HEK293 (cell line): ENCODE measurements around the gene TSPAN14.

ENCODE experiments used
- KLF1 ChIP-seq: fragments of 450-650 bp; formaldehyde crosslinking; IDR thresholded peaks from 2 replicates; pipeline ENCODE4 v1.5.1; 2016; ENCODE audit warnings: missing biosample characterization, missing genetic modification characterization
- ZNF10 ChIP-seq: fragments of 450-650 bp; formaldehyde crosslinking; IDR thresholded peaks from 2 replicates; pipeline ENCODE4 v1.5.1; 2017; ENCODE audit warnings: missing biosample characterization, missing genetic modification characterization
- ZNF366 ChIP-seq: fragments of 450-650 bp; formaldehyde crosslinking; conservative IDR thresholded peaks from 2 replicates; pipeline ENCODE4 v1.5.1; 2016; ENCODE audit warnings: missing biosample characterization, missing genetic modification characterization
- ZNF510 ChIP-seq: fragments of 450-650 bp; formaldehyde crosslinking; IDR thresholded peaks from 2 replicates; pipeline ENCODE4 v1.5.1; 2018; ENCODE audit warnings: mild to moderate bottlenecking, missing genetic modification characterization, missing biosample characterization; ENCODE audit not compliant: insufficient replicate concordance
- ZNF654 ChIP-seq: fragments of 450-650 bp; formaldehyde crosslinking; IDR thresholded peaks from 2 replicates; pipeline ENCODE4 v1.5.1; 2016; ENCODE audit warnings: low read depth, missing biosample characterization, missing genetic modification characterization
- ZNF704 ChIP-seq: fragments of 450-650 bp; formaldehyde crosslinking; IDR thresholded peaks from 2 replicates; pipeline ENCODE4 v1.5.1; 2016; ENCODE audit warnings: missing biosample characterization, missing genetic modification characterization
- TF ChIP-seq, protein P1 (sequence below): fragments of 450-650 bp; formaldehyde crosslinking; IDR thresholded peaks from 2 replicates; pipeline ENCODE4 v1.5.1; 2017; ENCODE audit warnings: missing biosample characterization, missing genetic modification characterization
- TF ChIP-seq, protein P2 (sequence below): fragments of 450-650 bp; formaldehyde crosslinking; IDR thresholded peaks from 2 replicates; pipeline ENCODE4 v1.5.1; 2016; ENCODE audit warnings: missing biosample characterization, missing genetic modification characterization
- TF ChIP-seq, protein P3 (sequence below): fragments of 450-650 bp; formaldehyde crosslinking; IDR thresholded peaks from 2 replicates; pipeline ENCODE4 v1.5.1; 2016; ENCODE audit warnings: missing biosample characterization, missing genetic modification characterization
- TF ChIP-seq, protein P4 (sequence below): fragments of 450-650 bp; formaldehyde crosslinking; IDR thresholded peaks from 2 replicates; pipeline ENCODE4 v1.5.1; 2016; ENCODE audit warnings: missing biosample characterization, missing genetic modification characterization
- TF ChIP-seq, protein P5 (sequence below): fragments of 450-650 bp; formaldehyde crosslinking; IDR thresholded peaks from 2 replicates; pipeline ENCODE4 v1.5.1; 2016; ENCODE audit warnings: missing biosample characterization, missing genetic modification characterization
- TF ChIP-seq, protein P6 (sequence below): fragments of 450-650 bp; formaldehyde crosslinking; IDR thresholded peaks from 2 replicates; pipeline ENCODE4 v1.5.1; 2016; ENCODE audit warnings: missing biosample characterization, missing genetic modification characterization, low read depth
- TF ChIP-seq, protein P7 (sequence below): IDR thresholded peaks from 2 replicates; pipeline ENCODE4 v1.6.1; 2011; ENCODE audit warnings: mild to moderate bottlenecking, low read depth, low read length, borderline replicate concordance

- TF ChIP-seq ZNF510 (tag by site-specific recombination) (no peak), ZNF10 (tag by site-specific recombination) (peak; percentile 88), ZNF654 (tag by site-specific recombination) (no peak), ZNF366 (tag by site-specific recombination) (no peak), KLF1 (tag by site-specific recombination) (no peak), ZNF704 (tag by site-specific recombination) (no peak)
- TF ChIP-seq, protein P1, sequence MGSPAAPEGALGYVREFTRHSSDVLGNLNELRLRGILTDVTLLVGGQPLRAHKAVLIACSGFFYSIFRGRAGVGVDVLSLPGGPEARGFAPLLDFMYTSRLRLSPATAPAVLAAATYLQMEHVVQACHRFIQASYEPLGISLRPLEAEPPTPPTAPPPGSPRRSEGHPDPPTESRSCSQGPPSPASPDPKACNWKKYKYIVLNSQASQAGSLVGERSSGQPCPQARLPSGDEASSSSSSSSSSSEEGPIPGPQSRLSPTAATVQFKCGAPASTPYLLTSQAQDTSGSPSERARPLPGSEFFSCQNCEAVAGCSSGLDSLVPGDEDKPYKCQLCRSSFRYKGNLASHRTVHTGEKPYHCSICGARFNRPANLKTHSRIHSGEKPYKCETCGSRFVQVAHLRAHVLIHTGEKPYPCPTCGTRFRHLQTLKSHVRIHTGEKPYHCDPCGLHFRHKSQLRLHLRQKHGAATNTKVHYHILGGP (tag by site-specific recombination): no peak
- TF ChIP-seq, protein P2, sequence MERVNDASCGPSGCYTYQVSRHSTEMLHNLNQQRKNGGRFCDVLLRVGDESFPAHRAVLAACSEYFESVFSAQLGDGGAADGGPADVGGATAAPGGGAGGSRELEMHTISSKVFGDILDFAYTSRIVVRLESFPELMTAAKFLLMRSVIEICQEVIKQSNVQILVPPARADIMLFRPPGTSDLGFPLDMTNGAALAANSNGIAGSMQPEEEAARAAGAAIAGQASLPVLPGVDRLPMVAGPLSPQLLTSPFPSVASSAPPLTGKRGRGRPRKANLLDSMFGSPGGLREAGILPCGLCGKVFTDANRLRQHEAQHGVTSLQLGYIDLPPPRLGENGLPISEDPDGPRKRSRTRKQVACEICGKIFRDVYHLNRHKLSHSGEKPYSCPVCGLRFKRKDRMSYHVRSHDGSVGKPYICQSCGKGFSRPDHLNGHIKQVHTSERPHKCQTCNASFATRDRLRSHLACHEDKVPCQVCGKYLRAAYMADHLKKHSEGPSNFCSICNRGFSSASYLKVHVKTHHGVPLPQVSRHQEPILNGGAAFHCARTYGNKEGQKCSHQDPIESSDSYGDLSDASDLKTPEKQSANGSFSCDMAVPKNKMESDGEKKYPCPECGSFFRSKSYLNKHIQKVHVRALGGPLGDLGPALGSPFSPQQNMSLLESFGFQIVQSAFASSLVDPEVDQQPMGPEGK: no peak
- TF ChIP-seq, protein P3, sequence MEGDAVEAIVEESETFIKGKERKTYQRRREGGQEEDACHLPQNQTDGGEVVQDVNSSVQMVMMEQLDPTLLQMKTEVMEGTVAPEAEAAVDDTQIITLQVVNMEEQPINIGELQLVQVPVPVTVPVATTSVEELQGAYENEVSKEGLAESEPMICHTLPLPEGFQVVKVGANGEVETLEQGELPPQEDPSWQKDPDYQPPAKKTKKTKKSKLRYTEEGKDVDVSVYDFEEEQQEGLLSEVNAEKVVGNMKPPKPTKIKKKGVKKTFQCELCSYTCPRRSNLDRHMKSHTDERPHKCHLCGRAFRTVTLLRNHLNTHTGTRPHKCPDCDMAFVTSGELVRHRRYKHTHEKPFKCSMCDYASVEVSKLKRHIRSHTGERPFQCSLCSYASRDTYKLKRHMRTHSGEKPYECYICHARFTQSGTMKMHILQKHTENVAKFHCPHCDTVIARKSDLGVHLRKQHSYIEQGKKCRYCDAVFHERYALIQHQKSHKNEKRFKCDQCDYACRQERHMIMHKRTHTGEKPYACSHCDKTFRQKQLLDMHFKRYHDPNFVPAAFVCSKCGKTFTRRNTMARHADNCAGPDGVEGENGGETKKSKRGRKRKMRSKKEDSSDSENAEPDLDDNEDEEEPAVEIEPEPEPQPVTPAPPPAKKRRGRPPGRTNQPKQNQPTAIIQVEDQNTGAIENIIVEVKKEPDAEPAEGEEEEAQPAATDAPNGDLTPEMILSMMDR (tag by site-specific recombination): no peak
- TF ChIP-seq, protein P4, sequence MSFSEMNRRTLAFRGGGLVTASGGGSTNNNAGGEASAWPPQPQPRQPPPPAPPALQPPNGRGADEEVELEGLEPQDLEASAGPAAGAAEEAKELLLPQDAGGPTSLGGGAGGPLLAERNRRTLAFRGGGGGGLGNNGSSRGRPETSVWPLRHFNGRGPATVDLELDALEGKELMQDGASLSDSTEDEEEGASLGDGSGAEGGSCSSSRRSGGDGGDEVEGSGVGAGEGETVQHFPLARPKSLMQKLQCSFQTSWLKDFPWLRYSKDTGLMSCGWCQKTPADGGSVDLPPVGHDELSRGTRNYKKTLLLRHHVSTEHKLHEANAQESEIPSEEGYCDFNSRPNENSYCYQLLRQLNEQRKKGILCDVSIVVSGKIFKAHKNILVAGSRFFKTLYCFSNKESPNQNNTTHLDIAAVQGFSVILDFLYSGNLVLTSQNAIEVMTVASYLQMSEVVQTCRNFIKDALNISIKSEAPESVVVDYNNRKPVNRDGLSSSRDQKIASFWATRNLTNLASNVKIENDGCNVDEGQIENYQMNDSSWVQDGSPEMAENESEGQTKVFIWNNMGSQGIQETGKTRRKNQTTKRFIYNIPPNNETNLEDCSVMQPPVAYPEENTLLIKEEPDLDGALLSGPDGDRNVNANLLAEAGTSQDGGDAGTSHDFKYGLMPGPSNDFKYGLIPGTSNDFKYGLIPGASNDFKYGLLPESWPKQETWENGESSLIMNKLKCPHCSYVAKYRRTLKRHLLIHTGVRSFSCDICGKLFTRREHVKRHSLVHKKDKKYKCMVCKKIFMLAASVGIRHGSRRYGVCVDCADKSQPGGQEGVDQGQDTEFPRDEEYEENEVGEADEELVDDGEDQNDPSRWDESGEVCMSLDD (tag by site-specific recombination): no peak
- TF ChIP-seq, protein P5, sequence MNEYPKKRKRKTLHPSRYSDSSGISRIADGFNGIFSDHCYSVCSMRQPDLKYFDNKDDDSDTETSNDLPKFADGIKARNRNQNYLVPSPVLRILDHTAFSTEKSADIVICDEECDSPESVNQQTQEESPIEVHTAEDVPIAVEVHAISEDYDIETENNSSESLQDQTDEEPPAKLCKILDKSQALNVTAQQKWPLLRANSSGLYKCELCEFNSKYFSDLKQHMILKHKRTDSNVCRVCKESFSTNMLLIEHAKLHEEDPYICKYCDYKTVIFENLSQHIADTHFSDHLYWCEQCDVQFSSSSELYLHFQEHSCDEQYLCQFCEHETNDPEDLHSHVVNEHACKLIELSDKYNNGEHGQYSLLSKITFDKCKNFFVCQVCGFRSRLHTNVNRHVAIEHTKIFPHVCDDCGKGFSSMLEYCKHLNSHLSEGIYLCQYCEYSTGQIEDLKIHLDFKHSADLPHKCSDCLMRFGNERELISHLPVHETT: no peak
- TF ChIP-seq, protein P6, sequence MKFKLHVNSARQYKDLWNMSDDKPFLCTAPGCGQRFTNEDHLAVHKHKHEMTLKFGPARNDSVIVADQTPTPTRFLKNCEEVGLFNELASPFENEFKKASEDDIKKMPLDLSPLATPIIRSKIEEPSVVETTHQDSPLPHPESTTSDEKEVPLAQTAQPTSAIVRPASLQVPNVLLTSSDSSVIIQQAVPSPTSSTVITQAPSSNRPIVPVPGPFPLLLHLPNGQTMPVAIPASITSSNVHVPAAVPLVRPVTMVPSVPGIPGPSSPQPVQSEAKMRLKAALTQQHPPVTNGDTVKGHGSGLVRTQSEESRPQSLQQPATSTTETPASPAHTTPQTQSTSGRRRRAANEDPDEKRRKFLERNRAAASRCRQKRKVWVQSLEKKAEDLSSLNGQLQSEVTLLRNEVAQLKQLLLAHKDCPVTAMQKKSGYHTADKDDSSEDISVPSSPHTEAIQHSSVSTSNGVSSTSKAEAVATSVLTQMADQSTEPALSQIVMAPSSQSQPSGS (tag by site-specific recombination): no peak
- TF ChIP-seq, protein P7, sequence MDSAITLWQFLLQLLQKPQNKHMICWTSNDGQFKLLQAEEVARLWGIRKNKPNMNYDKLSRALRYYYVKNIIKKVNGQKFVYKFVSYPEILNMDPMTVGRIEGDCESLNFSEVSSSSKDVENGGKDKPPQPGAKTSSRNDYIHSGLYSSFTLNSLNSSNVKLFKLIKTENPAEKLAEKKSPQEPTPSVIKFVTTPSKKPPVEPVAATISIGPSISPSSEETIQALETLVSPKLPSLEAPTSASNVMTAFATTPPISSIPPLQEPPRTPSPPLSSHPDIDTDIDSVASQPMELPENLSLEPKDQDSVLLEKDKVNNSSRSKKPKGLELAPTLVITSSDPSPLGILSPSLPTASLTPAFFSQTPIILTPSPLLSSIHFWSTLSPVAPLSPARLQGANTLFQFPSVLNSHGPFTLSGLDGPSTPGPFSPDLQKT: no peak
These were observed 48.5 kb upstream of the TSPAN14 start for GRCh38 chr10:80405626-80406025.
